ENCODE data around the gene IRAK2.

IRAK2 gene

DNA sequence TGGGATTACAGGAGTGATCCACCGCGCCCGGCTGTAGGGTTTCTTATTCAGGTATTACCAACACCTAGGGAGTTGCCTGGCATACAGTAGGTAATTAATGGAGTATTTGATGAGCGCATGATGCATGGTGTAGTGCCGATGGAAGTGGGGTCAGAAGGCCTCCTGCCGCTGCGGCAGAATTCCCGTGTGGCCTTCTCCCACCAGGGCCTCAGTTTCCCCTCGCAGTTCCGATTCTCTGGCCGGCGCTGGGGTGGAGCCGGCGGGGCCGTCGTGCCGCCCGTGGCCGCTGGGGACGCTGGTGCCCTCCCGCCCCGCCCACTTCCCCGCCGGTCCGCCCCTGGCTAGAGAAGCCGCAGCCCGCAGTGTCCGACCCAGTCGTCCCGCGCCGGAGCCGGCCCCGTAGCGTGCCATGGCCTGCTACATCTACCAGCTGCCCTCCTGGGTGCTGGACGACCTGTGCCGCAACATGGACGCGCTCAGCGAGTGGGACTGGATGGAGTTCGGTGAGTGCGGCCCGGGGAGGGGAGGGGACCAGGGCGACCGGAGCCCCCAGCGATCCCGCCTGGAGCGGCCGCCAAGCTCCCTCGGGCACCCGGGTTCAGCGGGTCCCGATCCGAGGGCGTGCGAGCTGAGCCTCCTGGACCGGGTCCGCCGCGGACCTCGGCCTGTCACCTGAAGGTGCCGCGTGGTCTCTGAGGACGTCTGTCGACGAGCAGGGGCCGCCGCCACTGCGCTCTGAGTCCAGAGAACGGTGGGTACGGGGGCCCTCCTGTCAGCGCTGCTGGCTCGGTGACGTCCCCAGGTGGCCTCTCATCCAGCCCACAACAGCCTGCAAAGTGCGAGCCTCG is at the start of gene IRAK2:
Gene IRAK2, plus strand, starts transcription at position 374 of the 848 bp plus-strand sequence. Its CDS starts 36 bp downstream, at position 410.
- TF ChIP-seq CTCF (conservative IDR thresholded peaks at IDR 0.05; ENCODE audit: low read length) (no peak), EZH2phosphoT487 (IDR thresholded peaks at IDR 0.05; ENCODE audit: borderline replicate concordance) (no peak)
- Histone ChIP-seq H3K79me2 (ENCODE audit: insufficient read depth, low read length) (no peaks in the 10 kb centered on the region), H3K4me3 (ENCODE audit: low read length, poor library complexity, severe bottlenecking) (no peak within 1 kb of the TSS), H3K9me3 (ENCODE audit: insufficient read depth, low read depth, low read length) (peaks cover 7% of the 10 kb centered on the region; the same call in 1 of the 2 replicates), H3F3A (ENCODE audit: low read depth) (no peaks in the 10 kb centered on the region), H3K4me1 (ENCODE audit: insufficient read depth, low read length, poor library complexity, severe bottlenecking) (peaks cover 4% of the 10 kb centered on the region), H3K27me3 (ENCODE audit: insufficient read depth, low read length, poor library complexity, severe bottlenecking) (no peaks in the 10 kb centered on the region), H4K20me1 (ENCODE audit: insufficient read depth, low read length, poor library complexity, severe bottlenecking) (no peaks in the 10 kb centered on the region), H2AFZ (ENCODE audit: low read length) (no peak within 1 kb of the TSS), H3K9me2 (replicated peaks; ENCODE audit: low read depth, low read length) (no peaks in the 10 kb centered on the region), H3K36me3 (ENCODE audit: insufficient read depth, low read length) (no peaks in the 10 kb centered on the region), H3K4me2 (ENCODE audit: low read depth, low read length, poor library complexity, severe bottlenecking) (no peak within 1 kb of the TSS), H3K9ac (ENCODE audit: low read depth, low read length, poor library complexity, severe bottlenecking) (no peak within 1 kb of the TSS)

GRCh38 chr3:10115326-10116137 is 49.2 kb upstream of the IRAK2 start, which contains the start of gene BRK1:
Gene BRK1 (plus strand): TSS chr3:10115675. CDS start chr3:10115702, 27 bp downstream.
- Histone ChIP-seq H3K36me3 (ENCODE audit: insufficient read depth, low read length) (no peaks in the 10 kb centered on the region), H4K20me1 (ENCODE audit: insufficient read depth, low read length, poor library complexity, severe bottlenecking) (peaks cover 29% of the 10 kb centered on the region), H3K9me2 (replicated peaks; ENCODE audit: low read depth, low read length) (no peaks in the 10 kb centered on the region), H3K4me3 (ENCODE audit: low read length, poor library complexity, severe bottlenecking) (peak within 1 kb of the TSS; percentile 98), H2AFZ (ENCODE audit: low read length) (peak within 1 kb of the TSS; percentile 85), H3K9ac (ENCODE audit: low read depth, low read length, poor library complexity, severe bottlenecking) (peak within 1 kb of the TSS; percentile 87), H3K27me3 (ENCODE audit: insufficient read depth, low read length, poor library complexity, severe bottlenecking) (no peaks in the 10 kb centered on the region), H3K9me3 (ENCODE audit: insufficient read depth, low read depth, low read length) (no peaks in the 10 kb centered on the region), H3F3A (ENCODE audit: low read depth) (no peaks in the 10 kb centered on the region), H3K4me1 (ENCODE audit: insufficient read depth, low read length, poor library complexity, severe bottlenecking) (peaks cover 33% of the 10 kb centered on the region), H3K4me2 (ENCODE audit: low read depth, low read length, poor library complexity, severe bottlenecking) (peak within 1 kb of the TSS; percentile 96), H3K79me2 (ENCODE audit: insufficient read depth, low read length) (peaks cover 49% of the 10 kb centered on the region)
- TF ChIP-seq CTCF (conservative IDR thresholded peaks at IDR 0.05; ENCODE audit: low read length), result no peak
- TF ChIP-seq EZH2phosphoT487 (IDR thresholded peaks at IDR 0.05; ENCODE audit: borderline replicate concordance), result no peak

GRCh38 chr3:10116138-10116460 is 48.6 kb upstream of the IRAK2 start:
- Histone ChIP-seq H3K9me3 (ENCODE audit: insufficient read depth, low read depth, low read length) (no peaks in the 10 kb centered on the region), H3K27me3 (ENCODE audit: insufficient read depth, low read length, poor library complexity, severe bottlenecking) (no peaks in the 10 kb centered on the region), H3K4me3 (ENCODE audit: low read length, poor library complexity, severe bottlenecking) (peak overlapping the region; percentile 98), H3K79me2 (ENCODE audit: insufficient read depth, low read length) (peaks cover 55% of the 10 kb centered on the region), H3K9ac (ENCODE audit: low read depth, low read length, poor library complexity, severe bottlenecking) (peak overlapping the region; percentile 87), H3K4me2 (ENCODE audit: low read depth, low read length, poor library complexity, severe bottlenecking) (peak overlapping the region; percentile 96), H3K9me2 (replicated peaks; ENCODE audit: low read depth, low read length) (no peaks in the 10 kb centered on the region), H3K36me3 (ENCODE audit: insufficient read depth, low read length) (no peaks in the 10 kb centered on the region), H3K4me1 (ENCODE audit: insufficient read depth, low read length, poor library complexity, severe bottlenecking) (peaks cover 35% of the 10 kb centered on the region), H4K20me1 (ENCODE audit: insufficient read depth, low read length, poor library complexity, severe bottlenecking) (peaks cover 31% of the 10 kb centered on the region), H2AFZ (ENCODE audit: low read length) (peak overlapping the region; percentile 80), H3F3A (ENCODE audit: low read depth) (no peaks in the 10 kb centered on the region)
- no peak for TF ChIP-seq EZH2phosphoT487 (IDR thresholded peaks at IDR 0.05; ENCODE audit: borderline replicate concordance)
- no peak for TF ChIP-seq CTCF (conservative IDR thresholded peaks at IDR 0.05; ENCODE audit: low read length)
